Glomerular visceral epithelial cell (primary cell): ENCODE results near the gene PAK2.
A peak's percentile ranks its signal among the peaks of the same experiment; 100 is the strongest.
"Not testable (repeated sequence)": the region's sequence is repeated elsewhere in the genome, so short reads cannot be mapped to it uniquely, and the experiment has no call there.

Source experiments
- DNase-seq: peaks from one replicate; pipeline ENCODE4 v3.0.0-alpha.2; 2016; ENCODE audit errors: extremely low spot score

PAK2 gene

GRCh38 chr3:196782511-196782910 lies 42.9 kb downstream of the PAK2 start:
- DNase-seq, result no peak

GRCh38 chr3:196788528-196788927 lies 48.9 kb downstream of the PAK2 start:
- DNase-seq, result no peak

DNA sequence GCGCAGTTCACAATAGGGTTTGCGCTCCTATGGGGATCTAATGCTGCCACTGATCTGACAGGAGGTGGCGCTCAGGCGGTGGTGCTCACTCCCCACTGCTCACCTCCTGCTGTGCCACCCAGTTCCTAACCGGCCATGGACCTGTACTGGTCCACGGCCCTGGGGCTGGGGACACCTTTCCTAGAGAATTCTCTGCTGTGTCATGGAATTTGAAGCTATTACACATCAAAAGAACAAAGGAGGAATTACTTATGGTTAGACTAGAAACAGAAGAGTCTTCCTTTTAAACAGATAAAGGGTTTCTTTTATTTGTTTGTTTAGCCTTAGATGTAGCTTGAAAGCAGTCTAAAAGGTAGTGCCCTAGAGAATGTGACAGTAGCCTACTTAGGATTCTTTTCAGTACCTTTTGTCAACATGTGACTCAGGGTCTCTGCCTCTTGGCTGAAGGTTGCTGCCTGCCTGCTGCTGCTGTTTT lies 50.3 kb downstream of the PAK2 start:
- no peak for DNase-seq

GRCh38 chr3:196790636-196791035 lies 51.0 kb downstream of the PAK2 start:
- DNase-seq, result no peak

GRCh38 chr3:196792771-196793170 lies 53.1 kb downstream of the PAK2 start:
- peak; percentile 49 for DNase-seq

- peak; percentile 81 for DNase-seq
These were observed 53.6 kb downstream of the PAK2 start for GRCh38 chr3:196793246-196793645.

- DNase-seq, result no peak
These were observed 54.8 kb downstream of the PAK2 start for GRCh38 chr3:196794467-196794866.

GRCh38 chr3:196796317-196796716 lies 56.7 kb downstream of the PAK2 start:
- DNase-seq, result no peak

- DNase-seq, result no peak
These were observed 61.2 kb downstream of the PAK2 start for GRCh38 chr3:196800742-196801434.

DNA sequence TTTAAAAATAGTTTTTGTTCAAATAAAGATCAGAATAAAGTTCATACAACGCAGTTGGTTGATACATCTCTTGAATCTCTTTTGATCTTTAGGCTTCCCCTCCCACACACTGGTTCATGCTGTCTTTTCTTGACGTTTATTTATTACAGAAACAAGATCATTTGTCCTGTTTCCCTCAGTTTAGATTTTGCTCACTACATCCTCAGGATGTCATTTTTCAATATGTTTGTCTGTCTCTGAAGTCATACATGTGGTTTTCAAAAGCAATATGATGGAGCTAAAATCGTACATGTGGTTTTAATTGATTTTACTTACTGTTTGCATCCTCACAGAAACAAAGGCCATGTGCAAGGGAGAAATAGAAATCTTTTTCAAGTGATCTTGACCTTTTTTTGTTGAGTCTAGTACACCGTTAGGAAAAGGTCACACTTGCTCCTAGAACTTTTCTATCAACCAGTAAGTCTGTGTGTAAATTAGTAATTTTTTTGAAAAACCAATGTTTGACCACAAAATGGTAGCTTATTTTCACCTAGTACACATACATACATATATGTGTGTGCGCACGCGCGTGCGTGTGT lies 64.3 kb downstream of the PAK2 start:
- DNase-seq, result no peak

DNA sequence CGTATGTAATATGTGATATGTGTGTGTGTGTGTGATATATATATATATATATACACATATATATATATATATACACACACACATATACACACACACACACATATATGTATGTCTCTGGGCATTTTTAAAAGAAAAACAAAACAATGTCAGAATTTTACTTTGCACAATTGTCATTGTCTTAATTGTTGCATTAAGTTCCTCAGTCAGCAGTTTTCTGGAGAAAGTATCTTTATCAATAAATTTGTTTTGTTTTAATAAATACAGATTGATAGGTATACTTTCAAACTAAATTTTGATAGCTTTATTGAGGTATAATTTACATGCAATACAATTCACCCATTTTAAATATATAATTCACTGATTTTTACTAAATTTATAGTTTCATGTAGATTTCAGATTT lies 65.1 kb downstream of the PAK2 start:
- DNase-seq, result no peak

DNA sequence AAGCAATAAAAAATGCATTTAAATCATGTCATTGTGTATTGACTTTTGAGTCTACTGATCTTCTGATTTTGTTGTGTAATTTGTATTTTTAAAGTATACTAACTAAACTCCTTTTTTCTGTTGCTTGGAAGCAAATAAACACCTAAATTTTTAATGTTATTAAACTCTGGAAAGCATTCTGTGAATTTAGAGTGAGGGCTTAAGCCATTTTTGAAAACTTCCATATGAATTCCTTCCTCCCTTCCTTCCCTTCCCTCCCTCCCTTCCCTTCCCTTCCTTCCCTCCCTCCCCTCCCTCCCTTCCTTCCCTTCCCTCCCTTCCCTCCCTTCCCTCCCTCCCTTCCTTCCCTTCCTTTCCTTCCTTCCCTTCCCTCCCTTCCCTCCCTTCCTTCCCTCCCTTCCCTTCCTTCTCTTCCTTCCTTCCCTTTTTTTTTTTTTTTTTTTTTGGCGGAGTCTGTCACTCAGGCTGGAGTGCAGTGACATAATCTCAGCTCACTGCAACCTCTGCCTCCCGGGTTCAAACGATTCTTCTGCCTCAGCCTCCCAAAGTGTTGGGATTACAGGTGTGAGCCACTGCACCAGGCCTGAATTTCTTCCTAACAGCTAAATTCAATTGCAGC lies 71.4 kb downstream of the PAK2 start:
- DNase-seq, result no peak

GRCh38 chr3:196812853-196813252 lies 73.2 kb downstream of the PAK2 start:
- no peak for DNase-seq

- DNase-seq, result no peak
These were observed 74.2 kb downstream of the PAK2 start for GRCh38 chr3:196813903-196814302.

GRCh38 chr3:196821806-196822355 lies 82.2 kb downstream of the PAK2 start:
- DNase-seq, result no peak

DNA sequence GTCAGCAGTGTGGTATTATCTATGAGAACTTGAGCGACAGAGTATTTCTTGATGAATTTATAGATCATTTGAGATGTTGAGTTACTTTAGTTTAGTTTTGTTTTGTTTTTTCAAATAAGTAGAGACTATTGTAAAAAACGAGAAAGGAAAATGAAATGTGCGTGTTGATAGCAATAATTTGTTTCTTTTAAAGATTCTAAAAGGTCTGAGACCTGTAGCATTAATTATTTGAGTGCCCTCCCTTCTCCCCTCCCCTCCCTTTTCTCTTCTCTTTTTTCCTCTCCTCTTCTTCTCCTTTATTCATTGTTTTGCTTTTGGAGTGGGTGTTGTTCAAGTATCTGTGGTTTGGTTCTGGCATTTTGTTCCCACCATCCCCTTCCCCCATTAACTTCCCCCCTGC lies 90.0 kb downstream of the PAK2 start:
- DNase-seq, result not testable (repeated sequence)

GRCh38 chr3:196835086-196835485 lies 95.4 kb downstream of the PAK2 start:
- DNase-seq, result peak; percentile 48

GRCh38 chr3:196836626-196837025 lies 97.0 kb downstream of the PAK2 start:
- DNase-seq, result not testable (repeated sequence)

DNA sequence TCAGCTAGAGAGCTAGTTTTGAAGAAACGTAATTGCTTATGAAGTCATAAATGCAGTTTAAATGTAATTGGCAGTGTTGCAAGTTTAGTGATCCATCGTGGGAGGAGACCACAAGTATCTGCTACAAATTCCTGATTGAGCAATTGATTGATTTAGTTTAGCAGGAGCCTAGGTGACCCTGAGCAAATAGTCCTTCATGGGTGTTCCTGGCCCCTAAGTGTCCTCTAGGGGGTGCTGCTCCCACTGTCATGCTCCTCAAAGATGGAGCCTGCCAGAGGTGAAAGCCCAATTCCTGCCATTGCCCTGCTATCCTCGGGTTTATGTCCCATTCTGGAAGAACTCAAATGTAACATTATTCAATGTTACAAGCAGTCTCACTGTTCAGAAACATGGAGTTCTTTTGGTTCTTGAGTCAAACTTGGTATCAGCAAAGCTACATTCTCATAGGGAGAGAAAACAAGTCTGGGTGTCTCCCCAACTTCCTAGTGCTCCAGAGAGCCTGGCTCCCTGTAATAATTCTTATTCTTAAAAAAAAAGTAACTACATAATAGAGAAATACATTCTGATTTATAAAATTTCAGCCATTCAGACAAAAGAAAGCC lies 98.3 kb downstream of the PAK2 start:
- DNase-seq, result peak; percentile 22

DNA sequence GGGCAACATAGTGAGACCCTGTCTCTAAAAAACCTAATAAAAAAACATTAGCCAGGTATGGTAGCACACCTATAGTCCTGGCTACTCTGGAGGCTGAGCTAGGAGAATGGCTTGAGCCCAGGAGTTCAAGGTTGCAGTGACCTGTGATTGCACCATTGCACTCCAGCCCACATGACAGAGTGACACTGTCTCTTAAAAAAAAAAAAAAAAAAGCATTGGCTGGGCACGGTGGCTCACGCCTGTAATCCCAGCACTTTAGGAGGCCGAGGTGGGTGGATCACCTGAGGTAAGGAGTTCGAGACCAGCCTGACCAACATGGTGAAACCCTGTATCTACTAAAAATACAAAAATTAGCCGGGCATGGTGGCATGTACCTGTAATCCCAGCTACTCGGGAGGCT lies 99.7 kb downstream of the PAK2 start:
- not testable (repeated sequence) for DNase-seq

- DNase-seq, result no peak
These were observed 103.1 kb downstream of the PAK2 start for GRCh38 chr3:196842567-196843434.
